ENCODE measurements around the gene LRRC8E.
"Not testable (repeated sequence)": the region's sequence is repeated elsewhere in the genome, so short reads cannot be mapped to it uniquely, and the experiment has no call there.

Gene LRRC8E

DNA sequence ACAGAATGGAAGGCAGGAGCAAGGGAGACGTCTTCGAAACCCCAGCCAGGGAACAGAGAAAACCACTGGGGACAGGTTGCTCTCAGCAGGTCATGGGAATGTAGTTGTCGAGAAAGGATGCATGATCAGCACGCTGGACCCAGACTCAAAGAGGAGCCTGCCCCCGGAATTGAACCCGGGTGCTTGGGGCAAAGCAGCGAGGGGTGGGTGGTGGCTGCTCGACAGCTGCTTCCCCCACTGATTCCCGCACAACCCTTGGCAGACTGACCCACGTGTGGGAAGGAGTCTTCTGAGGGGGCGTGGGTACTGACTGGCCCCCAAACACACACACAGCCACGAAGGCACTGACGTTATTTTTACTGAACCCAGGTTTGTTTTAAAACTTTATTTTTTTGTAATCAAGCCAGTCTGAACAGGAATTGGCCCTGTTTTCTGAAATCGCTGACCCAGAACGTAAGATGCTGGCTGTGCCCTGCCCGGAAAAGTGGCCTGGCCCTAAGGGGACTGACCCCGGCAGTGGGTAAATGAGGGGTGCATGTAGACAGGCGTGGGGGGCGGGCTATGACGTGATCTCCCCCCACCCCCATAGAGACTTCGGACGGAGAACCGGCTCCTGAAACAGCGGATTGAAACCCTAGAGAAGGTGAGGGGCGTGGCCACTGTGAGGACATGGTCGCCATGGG lies 32.7 kb upstream of the LRRC8E start:
- no peak for DNase-seq (ENCODE audit: low spot score)

DNA sequence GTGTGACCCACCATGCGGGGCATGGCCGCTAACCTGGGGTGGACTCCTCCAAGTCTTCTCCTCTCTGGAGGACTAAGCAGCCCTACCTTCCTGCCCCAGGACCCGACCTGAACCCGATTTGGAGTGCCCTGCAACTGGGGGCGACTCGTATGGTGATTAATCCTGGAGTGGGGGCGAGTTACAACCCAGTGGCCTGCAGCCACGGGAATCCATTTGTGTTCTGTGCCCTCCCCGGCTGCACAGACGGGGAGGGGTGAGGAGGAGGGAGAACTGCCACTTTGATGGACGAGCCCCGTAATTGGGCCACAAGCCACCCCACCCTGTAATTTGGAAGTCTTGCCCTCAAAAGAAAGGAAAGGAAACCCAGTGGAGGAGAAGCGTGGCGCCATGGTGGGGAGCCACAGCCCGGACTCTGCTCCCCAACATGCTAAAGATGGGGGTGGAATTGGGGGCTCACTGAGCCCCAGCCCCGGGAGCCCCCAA lies 32.2 kb upstream of the LRRC8E start:
- no peak for DNase-seq (ENCODE audit: low spot score)

DNA sequence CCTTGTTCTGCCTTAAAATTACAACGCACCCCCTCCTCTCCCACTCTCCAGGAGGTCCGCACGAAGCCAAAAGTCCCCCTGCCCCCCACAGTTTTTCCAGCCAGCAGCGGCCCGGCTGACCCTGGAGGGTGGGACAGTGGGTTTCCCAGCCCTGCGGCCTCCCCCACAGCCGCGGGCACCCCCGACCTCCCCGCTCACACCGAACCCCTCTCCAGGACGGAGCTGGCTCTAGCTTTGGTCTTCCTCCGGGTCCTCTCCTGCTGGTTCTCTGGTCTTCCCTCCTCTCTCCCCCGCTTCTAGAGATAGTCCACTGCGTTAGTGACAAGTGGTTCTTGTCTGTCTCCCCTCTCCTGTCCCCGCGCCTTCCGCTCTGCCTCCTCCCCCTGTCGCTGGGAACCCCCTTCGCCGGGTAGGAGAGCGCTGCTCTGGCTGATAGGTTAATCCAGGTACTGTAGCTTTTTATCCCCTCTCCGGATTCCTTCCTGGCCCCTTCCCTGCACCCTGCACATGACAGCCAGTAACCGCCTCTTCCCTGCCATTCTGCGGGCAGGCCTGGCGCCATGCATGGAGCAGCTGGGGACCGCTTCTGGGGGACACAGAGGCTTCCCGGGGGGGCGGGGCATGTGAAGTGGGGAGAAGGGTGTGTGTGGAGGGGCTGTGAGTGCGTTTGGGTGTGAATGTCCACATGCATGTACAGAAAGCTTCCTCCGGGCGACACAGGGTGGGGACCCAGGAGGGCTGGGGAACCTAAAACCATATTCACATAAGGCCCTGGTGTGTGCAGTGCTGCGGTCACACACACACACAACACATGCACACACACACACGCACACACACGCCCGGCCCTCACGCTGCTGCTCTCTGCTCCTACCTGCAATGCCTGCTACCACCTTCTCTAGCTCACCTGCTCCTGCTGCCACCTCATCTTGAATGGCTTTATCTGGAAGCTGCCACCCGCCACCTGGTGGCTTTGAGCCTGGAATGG lies 31.3 kb upstream of the LRRC8E start:
- DNase-seq (ENCODE audit: low spot score): no peak

DNA sequence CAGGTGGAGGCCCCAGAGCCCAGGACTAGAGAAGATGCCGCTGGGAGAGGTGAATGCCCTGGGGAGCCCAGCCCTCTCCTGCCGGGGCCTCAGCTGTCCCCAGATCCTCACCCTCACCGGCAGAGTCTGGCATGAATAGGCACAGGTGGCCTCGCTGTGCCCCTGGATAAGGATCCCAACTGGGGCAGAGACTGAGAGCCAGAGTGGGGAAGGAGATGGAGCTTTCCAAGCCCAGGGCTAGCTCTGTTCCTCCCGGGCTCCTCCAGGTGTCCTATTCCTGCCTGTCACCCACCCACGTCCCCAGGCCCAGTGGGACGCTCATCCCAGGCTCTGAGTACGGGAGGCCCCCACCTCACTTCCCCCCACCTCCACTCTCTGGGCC lies 30.6 kb upstream of the LRRC8E start:
- no peak for DNase-seq (ENCODE audit: low spot score)

DNA sequence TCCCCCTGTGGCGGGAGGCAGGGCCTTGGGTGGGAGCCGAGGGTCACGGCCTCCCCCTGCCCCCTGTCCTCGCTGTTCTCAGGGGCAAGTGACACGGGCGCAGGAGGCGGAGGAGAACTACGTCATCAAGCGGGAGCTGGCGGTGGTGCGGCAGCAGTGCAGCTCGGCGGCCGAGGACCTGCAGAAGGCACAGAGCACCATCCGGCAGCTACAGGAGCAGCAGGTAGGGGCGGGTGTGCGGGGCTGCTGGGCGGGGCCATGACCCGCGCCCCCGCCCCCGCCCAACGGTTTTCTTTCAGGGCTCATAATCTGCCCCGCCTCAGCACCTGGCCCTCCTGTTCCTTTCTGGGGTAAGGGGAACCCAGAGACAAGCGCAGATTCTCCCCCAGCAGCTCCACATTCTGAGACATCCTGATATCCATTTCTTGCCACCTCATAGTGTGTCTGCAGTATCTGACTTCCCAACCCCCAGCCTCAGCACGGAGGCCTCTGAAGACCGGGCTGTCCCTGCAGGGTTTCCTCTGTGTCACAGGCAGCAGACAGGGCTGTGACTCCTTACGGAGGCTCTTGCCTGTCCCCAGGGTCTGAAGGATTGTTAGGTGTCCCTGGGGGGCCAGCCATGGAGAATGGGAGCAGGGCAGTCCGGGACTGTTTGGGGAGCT lies 30.1 kb upstream of the LRRC8E start:
- peak; percentile 82 for DNase-seq (ENCODE audit: low spot score)

DNA sequence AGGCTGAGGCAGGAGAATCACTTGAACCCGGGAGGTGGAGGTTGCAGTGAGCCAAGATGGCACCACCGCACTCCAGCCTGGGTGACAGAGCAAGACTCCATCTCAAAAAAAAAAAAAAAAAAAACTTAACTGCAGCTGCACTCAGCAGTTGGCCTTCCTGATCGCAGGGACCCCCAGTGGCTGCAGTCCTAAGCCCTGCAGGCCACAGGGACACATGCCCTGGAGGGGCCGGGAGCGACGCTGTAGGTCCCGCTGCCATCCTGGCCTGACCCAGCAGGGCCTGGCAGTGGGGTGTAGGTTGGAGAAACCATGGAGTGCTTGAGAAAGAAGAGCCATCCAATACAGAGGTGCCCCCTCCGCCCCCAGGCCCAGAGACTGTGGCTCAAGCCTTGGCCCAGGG lies 29.2 kb upstream of the LRRC8E start:
- not testable (repeated sequence) for DNase-seq (ENCODE audit: low spot score)

DNA sequence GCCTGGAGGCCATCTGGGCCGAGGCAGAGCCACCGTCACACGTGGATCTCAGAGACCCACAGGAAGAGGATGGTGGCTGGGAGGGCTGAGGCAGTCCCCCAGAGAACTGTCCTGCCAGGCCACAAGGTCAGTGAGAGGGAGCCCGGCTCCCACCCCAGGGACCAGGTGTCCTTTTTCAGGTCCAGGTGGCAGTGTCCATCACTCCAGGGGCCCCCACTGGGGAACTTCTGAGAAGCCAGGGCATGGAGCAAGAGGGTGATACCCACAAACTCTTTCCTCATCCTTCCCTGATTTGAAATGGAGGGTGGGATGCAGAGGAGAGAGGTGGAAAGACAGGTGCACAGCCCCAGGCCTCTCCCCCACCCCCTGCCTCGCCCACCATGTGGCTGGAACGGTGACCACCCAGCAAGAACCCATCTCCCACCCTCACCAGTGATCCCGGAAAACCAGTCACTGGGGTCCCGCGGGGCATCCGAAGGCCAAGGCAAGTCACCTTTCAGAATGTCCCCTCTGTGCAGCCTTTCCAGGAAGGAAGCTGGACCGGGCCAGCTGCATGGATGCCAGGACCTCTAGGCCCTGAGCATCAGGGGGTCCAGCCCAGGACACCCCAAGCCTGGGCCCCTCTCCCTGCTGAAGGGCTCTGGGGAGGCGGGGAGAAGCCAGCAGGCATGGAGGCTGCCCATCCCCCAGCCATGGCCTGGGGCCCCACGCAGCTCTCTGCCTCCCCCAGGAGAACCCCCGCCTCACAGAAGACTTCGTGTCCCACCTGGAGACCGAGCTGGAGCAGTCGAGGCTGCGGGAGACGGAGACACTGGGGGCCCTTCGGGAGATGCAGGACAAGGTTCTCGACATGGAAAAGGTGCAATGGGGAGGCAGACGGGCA lies 28.2 kb upstream of the LRRC8E start:
- no peak for DNase-seq (ENCODE audit: low spot score)

DNA sequence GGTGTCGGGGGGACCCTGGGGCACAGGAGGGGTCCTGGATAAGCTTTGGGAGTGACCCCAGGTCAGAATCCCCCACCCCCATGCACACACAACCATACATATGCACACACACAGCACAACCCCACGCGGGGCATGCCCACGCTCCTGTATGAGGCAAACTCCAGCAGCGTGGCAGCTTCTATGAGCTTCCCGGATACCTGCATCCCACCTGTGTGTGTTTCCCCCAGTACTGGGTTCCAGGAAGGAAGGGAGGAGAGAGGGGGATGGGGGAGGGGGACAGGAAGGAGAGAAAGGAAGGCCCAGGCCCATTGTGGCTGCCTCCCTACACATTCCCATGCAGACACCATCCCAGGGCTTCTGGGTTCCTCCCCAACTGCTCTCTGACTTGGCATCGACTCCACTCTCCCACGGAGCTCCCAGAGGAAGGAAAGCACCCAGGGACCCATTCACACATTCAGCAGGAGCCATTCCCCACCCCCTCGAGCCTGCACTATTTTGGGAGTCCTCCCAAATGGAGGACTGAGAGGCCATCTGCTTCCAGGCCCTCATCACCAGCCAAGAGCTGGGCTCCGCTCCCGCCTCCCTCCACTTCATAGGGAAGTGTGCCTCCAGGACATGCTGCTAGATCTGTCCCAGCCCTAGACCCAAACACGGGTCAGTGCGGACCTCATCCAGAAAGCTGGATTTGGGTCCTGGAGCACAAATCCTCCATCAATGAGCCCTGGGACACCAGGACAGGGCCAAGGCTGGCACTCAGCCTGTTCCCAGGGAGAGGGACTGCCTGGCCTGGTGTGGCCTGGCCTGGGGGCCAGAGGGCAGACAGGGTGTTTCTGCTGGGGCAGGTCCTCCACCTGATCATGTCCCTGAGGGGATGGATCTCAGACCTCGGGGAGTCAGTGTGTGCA lies 27.3 kb upstream of the LRRC8E start:
- no peak for DNase-seq (ENCODE audit: low spot score)

DNA sequence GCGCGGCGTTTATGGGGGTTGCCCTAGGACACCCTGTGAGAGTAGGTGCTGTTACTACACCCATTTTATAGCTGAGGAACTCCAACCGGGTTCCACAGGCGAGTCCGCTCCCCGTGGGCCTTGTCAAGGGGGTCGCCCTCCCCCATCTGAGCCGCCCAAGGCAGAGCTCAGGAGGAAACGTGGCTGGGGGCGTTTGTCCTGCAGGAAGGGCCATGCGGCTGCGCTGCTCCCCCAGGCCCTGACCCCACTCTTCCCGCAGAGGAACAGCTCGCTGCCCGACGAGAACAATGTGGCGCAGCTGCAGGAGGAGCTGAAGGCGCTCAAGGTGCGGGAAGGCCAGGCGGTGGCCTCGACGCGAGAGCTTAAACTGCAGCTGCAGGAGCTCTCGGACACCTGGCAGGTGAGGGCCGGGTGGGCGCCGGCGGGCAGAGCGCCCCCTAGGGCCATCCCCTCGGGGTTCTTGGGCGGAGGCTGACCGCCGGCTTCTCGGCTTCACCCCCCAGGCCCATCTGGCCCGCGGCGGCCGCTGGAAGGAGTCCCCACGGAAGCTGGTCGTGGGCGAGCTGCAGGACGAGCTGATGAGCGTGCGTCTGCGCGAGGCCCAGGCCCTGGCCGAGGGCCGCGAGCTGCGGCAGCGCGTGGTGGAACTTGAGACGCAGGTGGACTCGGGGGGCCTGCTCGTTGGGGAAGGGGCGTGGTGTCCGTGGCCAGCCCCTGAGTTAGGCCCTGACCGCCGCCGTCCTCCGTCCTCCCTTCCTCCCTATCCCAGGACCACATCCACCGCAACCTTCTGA lies 26.5 kb upstream of the LRRC8E start:
- peak; percentile 76 for DNase-seq (ENCODE audit: low spot score)

DNA sequence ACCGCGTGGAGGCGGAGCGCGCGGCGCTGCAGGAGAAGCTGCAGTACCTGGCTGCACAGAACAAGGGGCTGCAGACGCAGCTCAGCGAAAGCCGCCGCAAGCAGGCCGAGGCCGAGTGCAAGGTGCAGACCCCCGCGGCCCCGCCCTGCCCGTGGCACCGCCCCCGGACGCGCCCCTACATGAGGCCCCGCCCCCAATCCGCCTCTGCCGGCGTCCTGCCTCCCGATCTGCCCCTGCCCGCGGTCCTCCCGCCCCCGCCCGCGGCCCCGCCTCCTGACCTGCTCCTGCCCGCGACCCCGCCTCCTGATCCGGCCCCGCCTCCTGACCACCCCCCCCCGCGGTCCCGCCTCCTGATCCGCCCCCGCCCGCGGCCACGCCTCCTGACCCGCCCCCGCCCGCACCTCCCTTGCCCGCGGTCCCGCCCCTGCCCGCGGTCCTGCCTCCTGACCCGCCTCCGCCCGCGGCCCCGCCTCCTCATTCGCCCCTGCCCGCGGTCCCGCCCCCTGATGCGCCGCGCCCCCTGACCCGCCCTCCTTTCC lies 25.8 kb upstream of the LRRC8E start:
- peak; percentile 93 for DNase-seq (ENCODE audit: low spot score)

DNA sequence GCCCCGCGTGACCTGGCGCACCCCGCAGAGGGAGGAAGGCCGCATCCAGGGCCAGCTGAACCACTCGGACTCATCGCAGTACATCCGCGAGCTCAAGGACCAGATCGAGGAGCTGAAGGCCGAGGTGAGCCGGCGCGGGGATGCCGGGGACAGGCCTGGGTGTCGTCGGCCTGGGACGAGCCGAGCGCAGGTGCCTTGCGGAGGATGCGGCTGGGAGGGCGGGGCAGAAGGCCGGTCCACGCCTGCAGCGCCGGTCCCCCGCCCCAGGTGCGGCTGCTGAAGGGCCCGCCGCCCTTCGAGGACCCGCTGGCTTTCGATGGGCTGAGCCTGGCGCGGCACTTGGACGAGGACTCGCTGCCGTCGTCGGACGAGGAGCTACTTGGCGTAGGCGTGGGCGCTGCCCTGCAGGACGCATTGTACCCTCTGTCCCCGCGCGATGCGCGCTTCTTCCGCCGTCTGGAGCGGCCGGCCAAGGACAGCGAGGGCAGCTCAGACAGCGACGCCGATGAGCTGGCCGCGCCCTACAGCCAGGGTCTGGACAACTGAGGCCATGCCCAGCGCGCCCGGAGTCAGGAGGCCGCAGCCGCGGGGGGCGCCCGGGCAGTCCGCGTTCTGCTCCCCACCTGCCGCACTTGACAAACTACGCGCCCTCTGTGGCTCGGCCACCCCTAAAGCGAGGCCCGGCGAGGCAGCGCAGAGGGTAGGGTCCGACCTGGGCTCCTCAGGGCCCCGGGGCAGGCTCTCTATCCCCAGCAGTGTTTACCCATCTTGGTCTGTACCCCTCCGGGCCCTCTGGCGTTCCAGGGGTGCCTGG lies 24.9 kb upstream of the LRRC8E start:
- no peak for DNase-seq (ENCODE audit: low spot score)

DNA sequence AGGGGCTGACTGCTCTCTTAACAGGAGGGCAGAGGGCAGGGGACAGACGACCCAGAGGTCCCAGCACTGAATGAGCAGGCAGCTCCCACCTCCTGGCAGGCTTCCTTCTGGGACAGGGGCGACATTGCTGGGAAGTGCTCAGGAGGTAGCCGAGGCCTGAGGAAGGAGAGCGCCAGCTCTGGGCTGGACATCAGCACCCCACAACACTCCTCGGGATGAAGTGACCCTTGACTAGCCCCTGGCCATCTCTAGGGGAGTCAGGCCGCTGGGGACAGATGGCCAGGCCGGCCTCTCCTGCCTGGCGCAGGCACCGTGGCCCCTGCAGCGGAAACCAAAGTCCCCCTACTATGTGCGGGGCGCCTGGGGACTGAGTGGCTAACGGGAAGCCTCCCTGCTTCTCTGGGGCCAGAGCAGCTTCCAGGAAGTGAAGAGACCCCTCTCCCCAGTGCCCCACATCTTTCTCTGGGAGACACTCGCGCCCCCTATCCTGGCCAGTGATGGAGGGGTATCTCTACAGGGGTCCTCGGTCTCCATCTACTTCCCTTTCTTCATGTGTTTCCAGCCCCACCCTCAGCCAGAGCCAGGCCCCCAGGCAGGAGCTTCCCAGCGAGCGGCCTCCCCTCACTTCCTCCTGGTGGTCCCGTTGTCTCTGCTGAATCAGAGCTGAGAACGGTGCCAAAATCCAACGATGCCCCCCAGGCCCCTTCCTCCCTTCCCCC lies 24.2 kb upstream of the LRRC8E start:
- no peak for DNase-seq (ENCODE audit: low spot score)

DNA sequence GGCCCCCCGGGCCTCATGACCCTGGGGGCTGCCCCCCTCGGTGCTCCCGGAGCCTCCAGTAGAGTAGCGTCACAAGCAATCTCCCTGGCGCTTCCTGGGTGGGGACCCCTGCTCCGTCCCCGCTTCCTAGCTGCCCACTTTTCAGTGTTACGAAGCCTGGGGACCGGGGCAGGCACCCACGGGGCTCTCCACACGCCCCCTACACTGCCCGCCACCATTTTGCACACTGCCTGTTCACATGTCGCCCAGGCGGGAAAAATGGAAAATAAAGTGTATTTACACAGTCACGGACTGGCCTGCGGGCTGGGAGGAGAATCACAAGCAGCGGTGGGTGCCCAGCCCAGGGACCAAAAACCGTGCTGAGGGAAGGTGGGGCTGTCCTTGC lies 23.6 kb upstream of the LRRC8E start:
- no peak for DNase-seq (ENCODE audit: low spot score)

DNA sequence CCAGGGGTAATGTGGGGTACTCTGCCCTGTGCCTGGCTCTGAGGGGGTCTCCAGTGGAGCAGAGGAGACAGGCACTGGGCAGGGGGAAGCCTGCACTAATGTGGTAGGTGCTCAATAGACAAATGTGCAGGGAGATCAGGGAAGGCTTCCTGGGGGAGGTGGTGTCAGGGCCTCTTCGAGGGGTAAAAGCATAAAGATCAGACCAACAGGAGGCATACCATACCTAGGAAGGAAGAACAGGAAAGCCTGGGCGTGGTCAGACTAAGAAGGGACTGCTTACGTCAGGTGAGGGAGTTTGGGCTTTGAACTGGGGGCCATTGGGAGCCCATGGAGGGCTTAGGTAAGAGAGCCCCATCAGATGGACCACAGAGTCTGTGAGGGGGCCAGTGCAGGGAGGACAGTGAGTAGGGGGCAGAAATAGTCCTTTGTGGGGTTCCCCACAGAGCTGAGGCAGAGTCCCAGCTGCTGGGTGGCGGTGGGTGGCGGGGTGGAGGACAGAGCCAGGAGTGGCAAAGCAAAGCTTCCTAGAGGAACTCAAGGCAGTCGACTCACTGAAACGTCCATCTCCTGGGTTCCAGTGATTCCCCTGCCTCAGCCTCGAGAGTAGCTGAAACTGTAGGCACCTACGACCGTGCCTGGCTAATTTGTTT lies 22.9 kb upstream of the LRRC8E start:
- DNase-seq (ENCODE audit: low spot score): no peak

DNA sequence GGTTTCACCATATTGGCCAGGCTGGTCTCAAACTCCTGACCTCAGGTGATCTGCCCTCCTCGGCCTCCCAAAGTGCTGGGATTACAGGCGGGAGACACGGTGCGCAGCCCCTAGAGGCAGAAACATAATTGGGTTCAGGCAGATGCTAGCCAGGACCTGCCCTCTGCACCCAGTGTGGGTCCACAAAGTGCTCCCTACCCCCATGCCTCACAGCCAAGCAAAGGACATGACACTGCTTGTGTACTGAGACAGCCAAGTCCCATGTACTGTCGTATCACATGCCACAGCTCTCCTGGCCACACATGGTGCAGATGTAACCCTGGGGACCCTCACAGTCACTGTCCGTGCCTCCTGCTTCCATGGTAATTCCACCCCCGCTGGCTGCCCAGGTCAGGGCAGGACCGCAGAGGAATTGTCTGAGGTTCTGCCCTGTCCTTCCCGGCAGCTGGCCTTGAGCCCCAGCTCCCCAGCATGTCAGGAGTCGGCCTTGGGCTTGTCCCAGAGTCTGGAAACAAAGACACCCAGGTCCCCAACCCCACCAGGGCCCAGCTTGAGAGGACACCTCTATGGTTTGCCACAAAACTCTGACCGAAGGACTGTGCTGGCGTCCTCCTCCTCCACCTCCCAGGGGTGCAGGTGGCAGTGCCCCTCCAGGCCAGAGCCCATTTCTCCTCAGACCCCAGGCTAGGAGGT lies 21.8 kb upstream of the LRRC8E start:
- DNase-seq (ENCODE audit: low spot score): no peak

DNA sequence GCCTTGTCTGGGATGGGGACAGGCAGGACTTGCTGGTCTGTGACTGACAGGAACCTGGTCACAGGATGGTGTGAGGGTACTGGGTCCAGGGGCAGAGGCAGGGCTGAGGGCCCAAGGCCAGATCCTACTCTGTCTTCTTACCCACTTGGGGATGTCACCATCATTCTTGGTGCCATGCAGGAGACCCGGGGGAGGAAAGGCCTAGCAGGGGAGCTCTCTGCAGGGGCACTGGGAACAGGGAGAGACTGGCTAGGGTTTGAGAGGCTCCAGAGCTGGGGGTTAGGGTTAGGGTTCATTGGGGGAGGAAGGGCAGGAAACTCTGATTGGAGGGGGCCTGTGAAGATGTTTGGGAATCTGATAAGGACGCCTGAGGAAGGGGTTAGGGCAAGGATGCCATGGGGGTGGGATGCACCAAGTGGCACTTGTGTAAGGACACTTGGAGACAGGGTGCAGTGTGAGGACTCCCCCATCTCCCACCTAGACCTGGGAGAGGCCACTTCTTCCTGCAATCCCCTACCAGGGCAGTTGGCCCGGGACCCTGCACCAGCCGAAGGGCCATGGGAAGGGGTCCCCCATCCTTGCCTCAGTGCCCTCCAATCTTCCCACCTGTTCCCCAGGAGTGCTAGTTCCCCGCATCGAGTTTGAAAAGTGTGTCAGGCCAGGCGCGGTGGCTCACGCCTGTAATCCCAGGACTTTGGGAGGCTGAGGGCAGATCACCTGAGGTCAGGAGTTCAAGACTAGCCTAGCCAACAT lies 21.0 kb upstream of the LRRC8E start:
- DNase-seq (ENCODE audit: low spot score): no peak
